ENCODE data around the gene HSPBP1. TPM values are rescaled to one million over a fixed set of nuclear protein-coding genes. Genes with fewer than 3 reads are reported as not detected.

Gene HSPBP1
- total RNA-seq, 1 experiment from 2014 or later = 72.8 TPM

DNA sequence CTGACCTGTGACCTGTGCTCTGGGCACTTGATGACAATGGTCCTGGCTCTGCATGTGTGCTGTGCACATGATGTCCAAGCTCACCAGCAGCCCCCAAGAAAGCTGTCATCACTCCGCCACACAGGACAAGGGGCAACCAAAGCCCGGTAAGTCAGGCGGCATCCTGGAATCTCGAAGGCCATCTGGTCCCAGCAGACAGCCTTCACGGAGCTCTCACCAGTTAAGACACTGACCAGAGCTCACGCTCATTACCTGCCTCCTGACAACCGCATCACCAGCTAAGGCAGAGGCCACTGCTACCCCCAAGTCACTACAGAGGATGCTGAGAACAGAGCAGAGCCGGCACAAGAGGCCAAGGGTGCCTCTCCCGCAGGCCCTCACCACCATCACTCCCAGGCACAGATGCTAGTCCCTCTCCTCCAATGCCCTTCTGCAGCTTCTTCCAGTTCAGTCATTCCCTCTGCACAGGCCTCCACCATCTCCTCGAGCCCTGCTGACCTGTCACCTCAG, 31.7 kb downstream of the HSPBP1 start:
- H3K4me1 Mint-ChIP-seq (ENCODE audit: low read depth, unreplicated experiment) = peaks cover 39% of the 10 kb centered on the region
- no TSS peak for BruUV-seq (replicated peaks)
- no peaks in the 10 kb centered on the region for H3K27me3 Mint-ChIP-seq (ENCODE audit: unreplicated experiment)
- CTCF ChIA-PET = interaction anchor here (0.9 to 1.1 kb wide), 4 partner anchors 39 to 170 kb away, joined by 3 to 4 read pairs (median 3); partner anchors contain the start of gene PTPRH
- no peak for DNase-seq
- no peak overlapping the region for H3K4me3 Mint-ChIP-seq (ENCODE audit: low read depth, unreplicated experiment)
- intact Hi-C loops (cut with micrococcal nuclease; ENCODE audit: unreplicated experiment) = no loop called here
- H3K36me3 Mint-ChIP-seq (ENCODE audit: insufficient read depth, unreplicated experiment) = peaks cover 45% of the 10 kb centered on the region
- H3K9me3 Mint-ChIP-seq (ENCODE audit: low read depth, unreplicated experiment) = no peaks in the 10 kb centered on the region
- TF ChIP-seq, protein P1, sequence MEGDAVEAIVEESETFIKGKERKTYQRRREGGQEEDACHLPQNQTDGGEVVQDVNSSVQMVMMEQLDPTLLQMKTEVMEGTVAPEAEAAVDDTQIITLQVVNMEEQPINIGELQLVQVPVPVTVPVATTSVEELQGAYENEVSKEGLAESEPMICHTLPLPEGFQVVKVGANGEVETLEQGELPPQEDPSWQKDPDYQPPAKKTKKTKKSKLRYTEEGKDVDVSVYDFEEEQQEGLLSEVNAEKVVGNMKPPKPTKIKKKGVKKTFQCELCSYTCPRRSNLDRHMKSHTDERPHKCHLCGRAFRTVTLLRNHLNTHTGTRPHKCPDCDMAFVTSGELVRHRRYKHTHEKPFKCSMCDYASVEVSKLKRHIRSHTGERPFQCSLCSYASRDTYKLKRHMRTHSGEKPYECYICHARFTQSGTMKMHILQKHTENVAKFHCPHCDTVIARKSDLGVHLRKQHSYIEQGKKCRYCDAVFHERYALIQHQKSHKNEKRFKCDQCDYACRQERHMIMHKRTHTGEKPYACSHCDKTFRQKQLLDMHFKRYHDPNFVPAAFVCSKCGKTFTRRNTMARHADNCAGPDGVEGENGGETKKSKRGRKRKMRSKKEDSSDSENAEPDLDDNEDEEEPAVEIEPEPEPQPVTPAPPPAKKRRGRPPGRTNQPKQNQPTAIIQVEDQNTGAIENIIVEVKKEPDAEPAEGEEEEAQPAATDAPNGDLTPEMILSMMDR (IDR thresholded peaks at IDR 0.05; ENCODE audit: unreplicated experiment) = no peak
- H3K27ac Mint-ChIP-seq (ENCODE audit: unreplicated experiment) = peak overlapping the region; percentile 33

DNA sequence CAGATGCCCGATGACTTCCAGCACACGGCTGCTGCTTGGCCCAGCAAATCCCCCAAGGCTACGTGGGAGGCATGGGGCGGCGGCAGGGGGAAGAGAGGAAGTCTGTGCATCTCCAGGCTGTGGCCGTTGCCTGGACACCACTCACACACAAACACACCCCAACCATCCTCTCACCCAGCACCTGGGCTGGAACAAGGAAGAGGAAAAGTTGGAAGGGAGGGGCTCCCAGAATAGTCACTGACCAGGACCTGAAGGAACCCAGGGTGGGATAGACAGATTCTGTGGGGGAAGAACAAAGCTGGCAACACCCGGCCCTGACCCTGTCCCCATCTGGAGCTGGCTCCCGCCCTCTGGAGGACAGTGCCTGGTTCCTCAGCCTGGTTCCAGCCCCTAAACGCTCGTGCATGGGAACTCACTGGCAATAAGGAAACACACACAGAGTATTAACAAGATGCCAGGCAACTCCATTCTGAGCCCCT, 32.2 kb downstream of the HSPBP1 start:
- Mint-ChIP-seq H3K9me3 (ENCODE audit: low read depth, unreplicated experiment) (no peaks in the 10 kb centered on the region), H3K4me3 (ENCODE audit: low read depth, unreplicated experiment) (no peak overlapping the region), H3K27me3 (ENCODE audit: unreplicated experiment) (no peaks in the 10 kb centered on the region), H3K36me3 (ENCODE audit: insufficient read depth, unreplicated experiment) (peaks cover 50% of the 10 kb centered on the region), H3K27ac (ENCODE audit: unreplicated experiment) (peak overlapping the region; percentile 33), H3K4me1 (ENCODE audit: low read depth, unreplicated experiment) (peaks cover 39% of the 10 kb centered on the region)
- no TSS peak for BruUV-seq (replicated peaks)
- CTCF ChIA-PET = interaction anchor here (0.9 to 1.1 kb wide), 4 partner anchors 38 to 170 kb away, joined by 3 to 4 read pairs (median 3); partner anchors contain the start of gene PTPRH
- peak; percentile 83 for DNase-seq
- TF ChIP-seq, protein P1 (IDR thresholded peaks at IDR 0.05; ENCODE audit: unreplicated experiment) = no peak
- intact Hi-C loops (cut with micrococcal nuclease; ENCODE audit: unreplicated experiment) = no loop called here

DNA sequence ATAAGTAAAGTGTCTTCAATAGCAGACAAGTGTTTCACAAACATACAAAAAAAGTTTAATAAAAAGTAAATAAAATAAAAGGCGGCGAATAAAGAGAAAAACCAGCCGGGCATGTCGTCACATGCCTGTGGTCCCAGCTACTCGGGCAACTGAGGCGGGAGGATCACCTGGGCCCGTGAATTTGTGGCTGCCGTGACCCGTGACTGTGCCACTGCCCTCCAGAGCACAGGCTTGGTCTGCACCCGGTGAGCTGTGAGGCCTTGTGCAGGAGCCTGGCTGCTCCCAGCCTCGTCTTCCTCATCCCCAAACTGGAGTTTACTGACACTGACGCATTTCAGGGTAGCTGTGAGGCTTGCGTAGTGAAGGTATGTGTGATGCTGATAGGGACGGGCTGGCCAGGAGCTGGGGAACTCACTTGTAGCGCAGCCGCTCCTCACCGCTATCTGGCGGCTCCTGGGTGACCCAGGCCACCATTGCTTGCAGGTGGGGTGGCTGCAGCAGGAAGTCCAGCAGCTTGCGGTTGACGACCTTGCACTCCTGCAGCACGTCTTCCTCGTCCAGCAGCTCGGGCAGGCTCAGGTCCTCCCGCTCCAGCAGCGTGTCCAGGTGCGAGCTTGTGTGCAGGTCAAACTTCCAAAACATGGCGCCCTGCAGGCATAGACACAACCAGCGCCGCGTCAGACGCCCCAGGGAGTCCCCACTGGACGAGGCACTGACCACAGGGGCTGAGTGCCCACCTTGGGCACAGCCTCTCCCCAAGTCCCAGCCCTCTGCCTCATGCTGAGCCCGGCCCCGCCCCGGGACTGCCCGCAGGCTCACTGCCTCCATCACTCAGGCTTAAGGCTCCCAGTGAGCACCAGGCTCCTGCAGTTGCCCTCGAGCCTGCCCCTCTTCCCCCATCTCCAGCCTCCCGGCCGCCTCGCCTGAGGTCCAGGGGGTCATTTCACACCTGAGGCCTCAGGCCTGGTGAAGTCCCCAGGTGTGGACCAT, 33.2 kb downstream of the HSPBP1 start:
- intact Hi-C loops (cut with micrococcal nuclease; ENCODE audit: unreplicated experiment) = no loop called here
- CTCF ChIA-PET = interaction anchor here (1.3 kb wide), 1 partner anchor 38 kb away, joined by 3 read pairs; the partner anchor contains the start of gene PTPRH
- Mint-ChIP-seq H3K36me3 (ENCODE audit: insufficient read depth, unreplicated experiment) (peaks cover 51% of the 10 kb centered on the region), H3K27me3 (ENCODE audit: unreplicated experiment) (no peaks in the 10 kb centered on the region), H3K27ac (ENCODE audit: unreplicated experiment) (peak overlapping the region; percentile 33), H3K9me3 (ENCODE audit: low read depth, unreplicated experiment) (no peaks in the 10 kb centered on the region), H3K4me1 (ENCODE audit: low read depth, unreplicated experiment) (peaks cover 34% of the 10 kb centered on the region), H3K4me3 (ENCODE audit: low read depth, unreplicated experiment) (no peak overlapping the region)
- no TSS peak for BruUV-seq (replicated peaks)
- TF ChIP-seq, protein P1 (IDR thresholded peaks at IDR 0.05; ENCODE audit: unreplicated experiment) = no peak
- no peak for DNase-seq

DNA sequence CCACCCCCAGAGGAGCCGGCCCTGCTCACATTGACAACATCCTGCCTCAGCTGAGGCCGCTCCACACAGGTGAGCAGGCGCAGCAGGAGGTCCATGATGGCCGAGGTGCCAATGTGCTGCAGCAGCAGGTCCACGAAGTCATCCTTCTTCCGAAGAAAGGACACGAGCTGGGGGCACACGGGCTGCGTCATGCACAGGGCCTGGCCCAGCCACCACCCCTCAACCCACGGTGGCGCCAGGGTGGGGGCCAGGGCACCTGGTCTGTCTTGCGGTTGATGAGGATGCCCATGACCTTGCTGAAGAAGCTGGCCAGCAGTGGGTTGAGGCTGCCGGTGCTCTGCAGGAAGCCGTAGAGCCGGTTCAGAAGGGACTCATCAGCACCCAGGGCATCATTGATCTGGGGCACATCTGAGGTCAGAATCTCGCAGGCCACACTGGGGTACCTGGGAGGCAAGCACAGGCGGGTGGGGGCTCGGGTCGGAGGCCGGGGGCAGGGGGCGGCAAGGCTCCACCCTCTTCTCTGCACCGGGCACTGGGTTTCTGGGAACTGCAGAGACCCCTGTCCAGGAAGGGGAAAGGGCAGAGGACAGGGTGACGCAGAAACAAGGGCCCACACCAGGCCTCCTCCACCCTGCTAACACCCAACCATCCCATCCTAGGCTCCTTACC, 34.5 kb downstream of the HSPBP1 start:
- CTCF ChIA-PET = interaction anchor here (1.3 kb wide), 1 partner anchor 36 kb away, joined by 3 read pairs; the partner anchor contains the start of gene PTPRH
- Mint-ChIP-seq H3K4me3 (ENCODE audit: low read depth, unreplicated experiment) (no peak overlapping the region), H3K27ac (ENCODE audit: unreplicated experiment) (no peak overlapping the region), H3K9me3 (ENCODE audit: low read depth, unreplicated experiment) (no peaks in the 10 kb centered on the region), H3K36me3 (ENCODE audit: insufficient read depth, unreplicated experiment) (peaks cover 50% of the 10 kb centered on the region), H3K27me3 (ENCODE audit: unreplicated experiment) (no peaks in the 10 kb centered on the region), H3K4me1 (ENCODE audit: low read depth, unreplicated experiment) (peaks cover 20% of the 10 kb centered on the region)
- no TSS peak for BruUV-seq (replicated peaks)
- TF ChIP-seq, protein P1 (IDR thresholded peaks at IDR 0.05; ENCODE audit: unreplicated experiment) = no peak
- no peak for DNase-seq
- intact Hi-C loops (cut with micrococcal nuclease; ENCODE audit: unreplicated experiment) = no loop called here
